Endodermal cell (in vitro differentiated cells): ENCODE data around the gene KCP. TPM values are rescaled to one million over a fixed set of nuclear protein-coding genes. Genes with fewer than 3 reads are reported as not detected.
A peak's percentile ranks its signal among the peaks of the same experiment; 100 is the strongest.

ENCODE experiments used
- DNase-seq: peaks from one replicate; pipeline ENCODE4 v3.0.0-alpha.2; 2017
- H3K27ac ChIP-seq: 2 replicates; pipeline ENCODE4 v1.5.1; 2013; ENCODE audit warnings: mild to moderate bottlenecking, low read depth, low read length, moderate library complexity
- H3K27me3 ChIP-seq: 2 replicates; pipeline ENCODE4 v1.6.1; 2013; ENCODE audit warnings: mild to moderate bottlenecking, low read length, moderate library complexity; ENCODE audit not compliant: insufficient read depth, control insufficient read depth, poor library complexity, severe bottlenecking
- H3K36me3 ChIP-seq: 2 replicates; pipeline ENCODE4 v1.7.0; 2013; ENCODE audit warnings: mild to moderate bottlenecking, low read length, moderate library complexity; ENCODE audit not compliant: control insufficient read depth, insufficient read depth
- H3K4me1 ChIP-seq: one replicate; pipeline ENCODE4 v1.7.0; 2013; ENCODE audit warnings: low read length; ENCODE audit not compliant: control insufficient read depth, insufficient read depth
- H3K4me3 ChIP-seq: 2 replicates; pipeline ENCODE4 v1.5.1; 2013; ENCODE audit warnings: mild to moderate bottlenecking, low read length, moderate library complexity
- H3K9ac ChIP-seq: 2 replicates; pipeline ENCODE4 v1.6.1; 2013; ENCODE audit warnings: mild to moderate bottlenecking, low read length, moderate library complexity; ENCODE audit not compliant: poor library complexity, severe bottlenecking; ENCODE audit errors: extremely low read depth
- H3K9me3 ChIP-seq: 2 replicates; pipeline ENCODE4 v1.6.1; 2013; ENCODE audit warnings: mild to moderate bottlenecking, low read length, moderate library complexity; ENCODE audit not compliant: control insufficient read depth
- H3K27ac Mint-ChIP-seq: 2 replicates; pipeline ENCODE4 v1.8.0; 2020; ENCODE audit warnings: mixed read lengths
- H3K27me3 Mint-ChIP-seq: 2 replicates; pipeline ENCODE4 v1.8.0; 2021; ENCODE audit warnings: mild to moderate bottlenecking, mixed read lengths; ENCODE audit not compliant: insufficient read depth
- H3K36me3 Mint-ChIP-seq: 2 replicates; pipeline ENCODE4 v1.8.0; 2020; ENCODE audit warnings: low read depth, mixed read lengths
- H3K4me1 Mint-ChIP-seq: 2 replicates; pipeline ENCODE4 v1.8.0; 2020; ENCODE audit warnings: mixed read lengths
- H3K4me3 Mint-ChIP-seq: 2 replicates; pipeline ENCODE4 v1.8.0; 2020; ENCODE audit warnings: mild to moderate bottlenecking, moderate library complexity, mixed read lengths
- H3K9me3 Mint-ChIP-seq: 2 replicates; pipeline ENCODE4 v1.8.0; 2020; ENCODE audit warnings: mild to moderate bottlenecking, mixed read lengths
- CTCF ChIP-seq: fragments of 200-600 bp; sonication (generic); conservative IDR thresholded peaks from 2 replicates; pipeline ENCODE4 v1.5.0; 2021; ENCODE audit warnings: antibody characterized with exemption, mild to moderate bottlenecking
- WGBS, 2 experiments: methylation state at CpG; one replicate each; pipeline versions ENCODE4 v1.1.5 to v1.1.7; 2013; ENCODE audit warnings: missing lambda C conversion rate in 2 of 2, mixed read lengths in 1 of 2; ENCODE audit not compliant: insufficient coverage in 1 of 2, insufficient read length in 1 of 2; 5-methylcytosine and 5-hydroxymethylcytosine counted together
- total RNA-seq, 2 donors: library from RNA; stranded (reverse); fragmentation: NEBNext Ultra II Directional in 1 of 2; extraction: Animal tissue kit (Norgen Biotek cat#: 25700) in 1 of 2; gene quantifications; 2 replicates in 1 of 2; 3 replicates in 1 of 2; pipeline ENCODE4 v1.2.1, GENCODE V29; 2021

Gene KCP
- total RNA-seq, 2 donors from 2014 or later: 21.1 to 33.3 TPM

GRCh38 chr7:128863433-128863989 lies 47.0 kb downstream of the KCP start:
- H3K27ac ChIP-seq: no peak overlapping the region
- peak; percentile 75 for TF ChIP-seq CTCF
- Mint-ChIP-seq H3K27me3 (peaks cover 20% of the 10 kb centered on the region), H3K9me3 (no peaks in the 10 kb centered on the region), H3K27ac (peak overlapping the region; percentile 94), H3K36me3 (peaks cover 22% of the 10 kb centered on the region), H3K4me3 (peak overlapping the region; percentile 88), H3K4me1 (peaks cover 22% of the 10 kb centered on the region)
- H3K36me3 ChIP-seq: peaks cover 18% of the 10 kb centered on the region
- peaks cover 10% of the 10 kb centered on the region for H3K27me3 ChIP-seq
- peak overlapping the region; percentile 95 for H3K4me3 ChIP-seq
- H3K4me1 ChIP-seq: no peaks in the 10 kb centered on the region
- no peaks in the 10 kb centered on the region for H3K9me3 ChIP-seq
- peak overlapping the region; percentile 86 for H3K9ac ChIP-seq
- DNase-seq: peak; percentile 87
- 8 to 9% methylated on average over 6 of the region's 6 CpGs for WGBS, 2 experiments

GRCh38 chr7:128862571-128863432 lies 47.7 kb downstream of the KCP start, which contains the start of gene ATP6V1F:
Gene ATP6V1F (plus strand): TSS chr7:128862856. CDS start chr7:128862905, 49 bp downstream.
- Histone ChIP-seq H3K4me1 (no peaks in the 10 kb centered on the region), H3K9me3 (no peaks in the 10 kb centered on the region), H3K36me3 (peaks cover 18% of the 10 kb centered on the region), H3K27me3 (peaks cover 3% of the 10 kb centered on the region), H3K27ac (no peak within 1 kb of the TSS), H3K9ac (peak within 1 kb of the TSS; percentile 86), H3K4me3 (peak within 1 kb of the TSS; percentile 95)
- Mint-ChIP-seq H3K9me3 (no peaks in the 10 kb centered on the region), H3K4me1 (peaks cover 17% of the 10 kb centered on the region), H3K27ac (peak within 1 kb of the TSS; percentile 94), H3K36me3 (peaks cover 22% of the 10 kb centered on the region), H3K27me3 (peaks cover 13% of the 10 kb centered on the region), H3K4me3 (peak within 1 kb of the TSS; percentile 88)
- TF ChIP-seq CTCF: peak; percentile 32
- WGBS, 2 experiments: 1% methylated on average over 41 to 65 of the region's 65 CpGs
- DNase-seq: peak; percentile 100

DNA sequence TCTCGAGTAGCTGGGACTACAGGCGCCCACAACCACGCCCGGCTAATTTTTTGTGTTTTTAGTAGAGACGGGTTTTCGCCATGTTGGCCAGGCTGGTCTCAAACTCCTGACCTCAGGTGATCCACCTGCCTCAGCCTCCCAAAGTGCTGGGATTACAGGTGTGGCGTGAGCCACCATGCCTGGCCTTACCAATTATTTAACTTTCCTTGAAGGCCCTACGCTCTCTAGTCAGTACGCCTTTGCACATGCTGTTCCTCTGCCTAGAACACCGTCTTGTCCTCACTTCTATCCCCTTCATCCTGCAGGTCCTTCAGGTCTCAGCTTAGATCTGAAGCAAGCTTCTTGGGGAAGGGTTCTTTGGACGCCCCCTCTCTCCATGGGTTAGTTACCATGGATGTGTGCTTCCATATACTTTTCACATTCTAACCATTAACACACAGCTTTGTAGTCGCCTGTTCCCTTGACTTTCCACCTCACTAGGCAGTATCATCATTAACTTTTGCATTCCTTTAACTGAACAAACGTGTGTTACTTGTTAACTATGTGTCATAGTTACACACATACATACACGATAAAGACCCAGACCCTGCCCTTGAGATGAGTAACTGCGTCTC lies 48.4 kb downstream of the KCP start:
- 80 to 90% methylated on average over 13 to 15 of the region's 15 CpGs for WGBS, 2 experiments
- Histone ChIP-seq H3K4me1 (no peaks in the 10 kb centered on the region), H3K9me3 (no peaks in the 10 kb centered on the region), H3K27me3 (no peaks in the 10 kb centered on the region), H3K9ac (no peak overlapping the region), H3K27ac (no peak overlapping the region), H3K4me3 (peak overlapping the region; percentile 95), H3K36me3 (peaks cover 18% of the 10 kb centered on the region)
- Mint-ChIP-seq H3K36me3 (peaks cover 19% of the 10 kb centered on the region), H3K27me3 (peaks cover 5% of the 10 kb centered on the region), H3K27ac (peak overlapping the region; percentile 60), H3K4me3 (peak overlapping the region; percentile 88), H3K9me3 (no peaks in the 10 kb centered on the region), H3K4me1 (peaks cover 12% of the 10 kb centered on the region)
- TF ChIP-seq CTCF: no peak
- no peak for DNase-seq
